Measurements from ENCODE around the gene SMKR1.

- TF ChIP-seq CTCF (conservative IDR thresholded peaks at IDR 0.05; ENCODE audit: low read length) (no peak), EZH2phosphoT487 (IDR thresholded peaks at IDR 0.05; ENCODE audit: borderline replicate concordance) (no peak)
These were observed 30.0 kb downstream of the SMKR1 start for GRCh38 chr7:129532375-129532774.

Measured in Loucy (cell line).